Tibial nerve (tissue), 4 donors: Measurements from ENCODE around the gene ACER2.

Experiments used
- CTCF ChIP-seq, 5 experiments: fragments of 200-600 bp in 3 of 5; fragments of 450-650 bp in 2 of 5; sonication (generic) in 3 of 5; IDR thresholded peaks; one replicate each; pipeline ENCODE4 v1.5.1; 2016 to 2019; ENCODE audit warnings: antibody characterized with exemption in 5 of 5, mild to moderate bottlenecking in 3 of 5, moderate library complexity in 2 of 5
- EP300 ChIP-seq, 2 donors: sonication (generic); formaldehyde crosslinking; IDR thresholded peaks; one replicate each; pipeline ENCODE4 v1.6.1; 2017; ENCODE audit warnings: antibody characterized with exemption in 2 of 2, mild to moderate bottlenecking in 1 of 2
- POLR2A ChIP-seq, 2 donors: fragments of 450-650 bp; IDR thresholded peaks; one replicate each; pipeline ENCODE4 v1.6.1; 2017; ENCODE audit warnings: antibody characterized with exemption in 2 of 2, mild to moderate bottlenecking in 2 of 2, moderate library complexity in 2 of 2

- no peak for TF ChIP-seq POLR2A (IDR thresholded peaks at IDR 0.05)
- TF ChIP-seq CTCF (IDR thresholded peaks at IDR 0.05), result no peak
- TF ChIP-seq EP300 (IDR thresholded peaks at IDR 0.05), result no peak
Measured at GRCh38 chr9:19490828-19491227, 82.0 kb downstream of the ACER2 start.
